ENCODE measurements around the gene PTTG1IP. TPM values are rescaled to one million over a fixed set of nuclear protein-coding genes. Genes with fewer than 3 reads are reported as not detected.
"Not testable (repeated sequence)": the region's sequence is repeated elsewhere in the genome, so short reads cannot be mapped to it uniquely, and the experiment has no call there.

Gene PTTG1IP
- total RNA-seq, 1 donor = 147 TPM

GRCh38 chr21:44834231-44834950, 39.1 kb downstream of the PTTG1IP start:
- DNase-seq (ENCODE audit: low read depth in 2 of 3, low spot score in 2 of 3) = no peak

GRCh38 chr21:44833663-44834062, 39.8 kb downstream of the PTTG1IP start:
- DNase-seq (ENCODE audit: low read depth in 2 of 3, low spot score in 2 of 3) = no peak

- not testable (repeated sequence) for DNase-seq (ENCODE audit: low read depth in 2 of 3, low spot score in 2 of 3)
Observed at GRCh38 chr21:44832516-44833255, 40.8 kb downstream of the PTTG1IP start.

GRCh38 chr21:44831227-44831860, 42.1 kb downstream of the PTTG1IP start:
- DNase-seq (ENCODE audit: low read depth in 2 of 3, low spot score in 2 of 3) = peak in 1 of 3 donors; percentile 67

GRCh38 chr21:44829507-44830092, 43.9 kb downstream of the PTTG1IP start:
- no peak for DNase-seq (ENCODE audit: low read depth in 2 of 3, low spot score in 2 of 3)

GRCh38 chr21:44828362-44829056, 45.0 kb downstream of the PTTG1IP start:
- peak in 1 of 3 donors; percentile 14 for DNase-seq (ENCODE audit: low read depth in 2 of 3, low spot score in 2 of 3)

GRCh38 chr21:44823179-44823660, 50.3 kb downstream of the PTTG1IP start:
- DNase-seq (ENCODE audit: low read depth in 2 of 3, low spot score in 2 of 3) = no peak

- DNase-seq (ENCODE audit: low read depth in 2 of 3, low spot score in 2 of 3) = peak in 1 of 3 donors; percentile 45
Observed at GRCh38 chr21:44822484-44823178, 50.9 kb downstream of the PTTG1IP start.

GRCh38 chr21:44820851-44821250, 52.6 kb downstream of the PTTG1IP start:
- no peak for DNase-seq (ENCODE audit: low read depth in 2 of 3, low spot score in 2 of 3)

GRCh38 chr21:44819283-44820243, 53.9 kb downstream of the PTTG1IP start:
- no peak for DNase-seq (ENCODE audit: low read depth in 2 of 3, low spot score in 2 of 3)

- no peak for DNase-seq (ENCODE audit: low read depth in 2 of 3, low spot score in 2 of 3)
Observed at GRCh38 chr21:44818640-44819011, 54.9 kb downstream of the PTTG1IP start.

GRCh38 chr21:44817914-44818639, 55.4 kb downstream of the PTTG1IP start, which contains the start of gene SUMO3:
Gene SUMO3, minus strand, starts transcription at chr21:44818062. Its CDS starts 94 bp downstream, at chr21:44817968.
- DNase-seq (ENCODE audit: low read depth in 2 of 3, low spot score in 2 of 3) = peak; percentile 88 to 92 (median 90)

GRCh38 chr21:44817506-44817880, 56.0 kb downstream of the PTTG1IP start:
- peak; percentile 84 to 85 (median 85) for DNase-seq (ENCODE audit: low read depth in 2 of 3, low spot score in 2 of 3)

GRCh38 chr21:44816761-44817505, 56.6 kb downstream of the PTTG1IP start:
- DNase-seq (ENCODE audit: low read depth in 2 of 3, low spot score in 2 of 3) = no peak

- no peak for DNase-seq (ENCODE audit: low read depth in 2 of 3, low spot score in 2 of 3)
Observed at GRCh38 chr21:44815852-44816628, 57.5 kb downstream of the PTTG1IP start.

- no peak for DNase-seq (ENCODE audit: low read depth in 2 of 3, low spot score in 2 of 3)
Observed at GRCh38 chr21:44815225-44815624, 58.3 kb downstream of the PTTG1IP start.

Measured in hematopoietic multipotent progenitor cell (in vitro differentiated cells).